ENCODE results near the gene NTRK1.

NTRK1 gene

GRCh38 chr1:156883919-156884318 is 23.3 kb downstream of the NTRK1 start:
- no peak for DNase-seq

- DNase-seq: no peak
Measured at GRCh38 chr1:156884560-156885184, 24.0 kb downstream of the NTRK1 start.

GRCh38 chr1:156885314-156885713 is 24.6 kb downstream of the NTRK1 start:
- no peak for DNase-seq

- DNase-seq: no peak
Measured at GRCh38 chr1:156885880-156886355, 25.3 kb downstream of the NTRK1 start.

GRCh38 chr1:156886583-156887281 is 26.1 kb downstream of the NTRK1 start:
- no peak for DNase-seq

- no peak for DNase-seq
Measured at GRCh38 chr1:156887317-156887716, 26.7 kb downstream of the NTRK1 start.

- DNase-seq: no peak
Measured at GRCh38 chr1:156887734-156888133, 27.1 kb downstream of the NTRK1 start.

- DNase-seq: peak; percentile 22
Measured at GRCh38 chr1:156889802-156890580, 29.3 kb downstream of the NTRK1 start.

- DNase-seq: peak; percentile 74
Measured at GRCh38 chr1:156892190-156893047, 31.8 kb downstream of the NTRK1 start.

GRCh38 chr1:156893048-156893953 is 32.6 kb downstream of the NTRK1 start, which contains the start of gene PEAR1:
PEAR1 (plus strand) TSS chr1:156893718; CDS start chr1:156903927, 10,209 bp downstream.
- DNase-seq: no peak

GRCh38 chr1:156894001-156894400 is 33.3 kb downstream of the NTRK1 start:
- no peak for DNase-seq

GRCh38 chr1:156894711-156895454 is 34.2 kb downstream of the NTRK1 start:
- no peak for DNase-seq

- DNase-seq: no peak
Measured at GRCh38 chr1:156895455-156895812, 34.8 kb downstream of the NTRK1 start.

GRCh38 chr1:156895927-156896326 is 35.3 kb downstream of the NTRK1 start:
- no peak for DNase-seq

GRCh38 chr1:156896490-156897033 is 35.9 kb downstream of the NTRK1 start:
- DNase-seq: no peak

- no peak for DNase-seq
Measured at GRCh38 chr1:156897078-156897825, 36.6 kb downstream of the NTRK1 start.

GRCh38 chr1:156898161-156898566 is 37.5 kb downstream of the NTRK1 start:
- no peak for DNase-seq

- DNase-seq: no peak
Measured at GRCh38 chr1:156898971-156899664, 38.5 kb downstream of the NTRK1 start.
